HG03575 (cell line): ENCODE results near the gene CEP85.
A peak's percentile ranks its signal among the peaks of the same experiment; 100 is the strongest.
"Not testable (repeated sequence)": the region's sequence is repeated elsewhere in the genome, so short reads cannot be mapped to it uniquely, and the experiment has no call there.

ENCODE experiments used
- ATAC-seq: cut with Tn5 transposase; IDR thresholded peaks from one replicate; pipeline ENCODE4 v1.9.1; 2021; ENCODE audit not compliant: unreplicated experiment, insufficient number of reproducible peaks, low FRiP score; ENCODE audit errors: extremely low read depth

Gene CEP85

DNA sequence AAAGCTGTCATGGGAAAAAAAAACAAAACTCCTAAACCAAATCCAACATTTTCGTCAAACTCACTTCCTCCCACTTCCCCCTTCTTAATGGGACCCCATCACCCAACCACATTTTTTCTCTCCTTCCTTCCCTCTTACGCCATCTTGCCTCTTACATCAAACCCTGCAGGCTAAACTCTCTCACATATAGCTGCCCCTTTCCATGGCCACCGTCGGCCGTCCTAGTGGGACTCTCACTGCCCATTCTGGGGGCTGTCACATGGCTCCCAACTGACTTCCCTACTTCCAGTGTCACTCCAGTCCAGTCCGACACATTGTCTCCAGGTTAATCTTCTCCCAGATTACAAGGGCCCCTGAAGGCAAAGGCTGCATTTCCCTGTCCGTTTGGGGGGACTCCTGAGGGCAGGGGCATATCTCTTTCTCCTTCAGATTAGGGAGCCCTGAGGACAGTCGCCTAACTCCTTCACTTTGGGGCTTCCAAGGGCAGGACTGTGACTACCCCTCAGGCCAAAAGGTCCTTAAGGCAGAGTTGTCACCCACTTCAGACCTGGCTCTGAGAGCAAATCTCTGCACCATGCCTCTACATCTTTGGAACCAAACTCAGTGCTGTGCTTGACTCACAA lies 71.8 kb downstream of the CEP85 start:
- ATAC-seq = peak; percentile 11

DNA sequence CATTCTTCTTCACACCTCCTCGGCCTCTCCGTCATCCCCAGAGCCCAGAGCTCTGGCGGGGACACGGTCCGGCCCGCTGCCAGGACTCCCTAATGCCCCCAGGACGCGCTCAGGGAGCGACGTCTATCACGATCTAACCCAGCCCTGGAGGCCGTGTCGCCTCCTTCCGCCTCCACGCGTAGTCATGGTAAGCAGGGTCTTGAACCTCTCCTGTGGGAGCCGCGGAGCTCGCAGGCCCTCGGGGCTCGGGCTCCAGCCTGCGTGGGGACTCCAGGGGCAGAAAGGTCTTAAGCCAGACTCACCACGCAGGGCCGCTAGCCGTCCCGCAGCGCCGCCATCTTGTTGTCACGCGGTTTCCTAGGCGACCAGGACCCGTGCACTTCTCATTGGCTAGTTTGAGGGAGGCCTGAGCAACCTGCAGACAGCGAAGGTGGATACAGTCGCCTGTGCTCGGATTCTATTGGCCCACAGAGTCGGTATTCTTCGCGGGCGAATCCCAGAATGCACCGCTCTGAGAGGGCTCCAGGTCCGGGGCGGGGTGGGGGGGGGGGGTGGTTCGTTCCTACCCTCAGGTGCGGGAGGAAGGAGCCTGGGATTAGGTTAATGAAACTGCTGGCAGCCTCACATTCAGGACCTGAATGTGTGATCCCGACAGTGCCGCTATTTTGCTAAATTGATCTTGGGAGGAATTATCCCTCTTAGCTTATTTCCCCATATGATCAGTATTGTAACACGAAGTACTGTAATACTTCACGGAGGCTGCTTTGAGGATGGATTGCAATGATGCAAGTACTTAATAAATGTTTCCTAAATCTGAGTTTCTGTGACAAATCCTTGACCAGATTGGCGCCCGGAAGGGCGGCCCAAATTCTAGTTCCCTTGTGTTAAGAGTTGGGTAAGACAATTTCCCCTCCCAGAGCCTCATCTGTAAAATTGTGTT lies 72.6 kb downstream of the CEP85 start, which contains the start of gene UBXN11:
TSS of gene UBXN11 (minus strand) at position 347 of the 940 bp plus-strand sequence. CDS start 3,753 bp downstream, outside the sequence.
- ATAC-seq = peak; percentile 56

DNA sequence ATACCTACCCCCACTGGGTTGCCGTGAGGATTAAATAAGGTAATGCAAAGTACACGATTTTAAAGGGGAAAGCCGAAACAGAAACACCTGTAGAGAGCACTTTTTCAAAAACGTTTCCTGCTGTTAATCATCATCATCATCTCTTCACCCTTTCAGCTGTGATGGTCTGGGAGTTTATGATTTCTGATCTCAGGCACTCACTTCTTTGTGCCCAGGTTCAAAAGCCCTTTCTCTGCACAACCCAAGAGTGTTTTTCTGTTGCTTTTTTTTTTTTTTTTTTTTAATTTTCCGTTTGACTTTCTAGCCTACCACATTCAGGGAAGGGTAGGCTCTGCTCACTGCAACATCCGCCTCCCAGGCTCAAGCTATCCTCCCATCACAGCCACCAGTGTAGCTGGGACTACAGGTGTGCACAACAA lies 73.4 kb downstream of the CEP85 start:
- no peak for ATAC-seq

DNA sequence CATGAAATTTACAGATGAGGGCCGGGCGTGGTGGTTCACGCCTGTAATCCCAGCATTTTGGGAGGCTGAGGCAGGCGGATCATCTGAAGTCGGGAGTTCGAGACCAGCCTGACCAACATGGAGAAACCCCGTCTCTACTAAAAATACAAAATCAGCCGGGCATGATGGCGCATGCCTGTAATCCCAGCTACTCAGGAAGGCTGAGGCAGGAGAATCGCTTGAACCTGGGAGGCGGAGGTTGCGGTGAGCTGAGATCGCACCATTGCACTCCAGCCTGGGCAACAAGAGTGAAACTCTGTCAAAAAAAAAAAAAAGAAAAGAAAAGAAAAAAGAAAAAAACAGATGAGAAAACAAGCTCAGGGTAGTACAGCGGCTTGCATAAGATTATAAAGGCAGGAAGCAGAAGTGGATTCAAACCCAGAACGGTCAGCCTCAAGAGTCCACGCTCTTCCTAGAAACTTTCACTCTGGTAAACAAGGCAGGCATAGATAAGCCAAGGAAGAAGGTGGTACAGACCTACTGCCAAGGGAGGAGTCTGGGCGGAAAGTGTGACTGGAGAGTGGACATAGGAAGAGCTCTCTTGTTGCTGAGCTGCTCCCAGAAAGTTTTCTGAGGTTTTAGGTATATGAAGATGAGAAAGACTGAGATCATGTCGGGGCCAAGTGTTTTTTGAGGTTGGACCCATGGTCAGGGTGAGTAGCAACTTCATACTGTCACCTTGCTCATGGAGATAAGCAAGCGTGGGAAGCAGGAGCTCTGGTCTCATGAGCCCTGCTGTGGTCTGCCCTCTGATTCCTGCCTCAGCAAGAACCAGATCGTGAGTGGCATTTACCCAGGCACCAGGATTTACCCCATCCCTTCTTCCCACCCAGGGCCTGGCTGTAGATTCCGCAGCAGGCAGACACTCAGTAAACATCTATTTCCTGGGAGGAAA lies 74.2 kb downstream of the CEP85 start:
- ATAC-seq = not testable (repeated sequence)

DNA sequence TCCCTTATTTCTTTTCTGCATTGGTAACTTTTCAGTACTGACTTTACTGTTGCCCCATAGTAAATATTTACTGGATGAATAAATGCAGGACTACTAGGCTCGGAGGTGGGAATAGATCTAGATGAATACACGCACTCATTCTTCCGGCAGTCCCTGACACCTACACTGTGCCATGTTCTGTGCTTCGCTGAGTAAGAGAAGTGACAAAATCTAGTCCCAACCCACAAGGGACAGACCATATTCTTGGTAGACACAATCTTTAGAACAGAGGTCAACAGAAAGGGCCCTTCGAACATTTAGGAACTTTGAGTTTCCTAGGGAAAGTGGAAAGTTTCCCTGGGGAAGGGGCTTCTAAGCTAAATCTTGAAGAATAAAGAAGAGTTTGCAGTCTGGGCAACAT lies 80.5 kb downstream of the CEP85 start:
- no peak for ATAC-seq

- no peak for ATAC-seq
These were observed 82.2 kb downstream of the CEP85 start for GRCh38 chr1:26315874-26316850.

- no peak for ATAC-seq
These were observed 83.1 kb downstream of the CEP85 start for GRCh38 chr1:26317146-26317545.

GRCh38 chr1:26317612-26318337 lies 83.8 kb downstream of the CEP85 start, which contains the start of gene CD52:
TSS of gene CD52 (plus strand) at chr1:26317958. CDS start at chr1:26318018, 60 bp downstream.
- ATAC-seq = no peak

DNA sequence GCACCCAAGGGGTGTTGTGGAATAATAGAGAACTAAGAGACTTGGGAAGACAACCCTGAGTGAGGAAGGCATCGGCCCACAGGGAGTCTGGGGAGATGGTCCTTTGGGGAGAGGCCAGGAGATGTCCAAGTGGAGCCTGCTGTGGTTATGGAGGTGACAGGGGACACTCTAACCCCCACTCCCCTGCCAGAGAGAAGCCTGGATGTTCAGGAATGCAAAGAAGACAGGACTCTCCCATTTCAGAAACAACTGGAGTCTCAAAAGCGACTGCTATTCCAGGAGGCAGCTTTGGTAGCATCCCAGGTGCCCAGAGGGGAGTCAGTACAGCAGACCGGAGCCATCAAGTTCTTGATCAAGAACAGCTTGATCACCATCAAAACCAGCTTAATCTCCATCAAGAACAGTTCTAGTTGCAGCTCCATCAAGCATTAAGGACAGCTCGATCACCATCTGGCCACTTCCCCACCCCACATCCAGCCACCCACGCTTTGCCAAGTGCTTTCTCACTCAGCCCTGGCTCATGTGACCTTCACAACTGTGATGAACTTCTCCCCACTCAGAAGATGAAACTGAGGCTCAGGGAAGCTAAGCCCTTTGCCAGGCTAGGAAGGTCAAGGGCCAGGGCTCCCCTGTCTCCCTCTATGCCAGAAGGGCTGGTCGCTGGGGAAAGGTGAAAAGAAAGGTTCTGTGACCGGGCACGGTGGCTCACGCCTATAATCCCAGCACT lies 84.5 kb downstream of the CEP85 start:
- ATAC-seq = no peak

- no peak for ATAC-seq
These were observed 86.9 kb downstream of the CEP85 start for GRCh38 chr1:26320896-26321295.

DNA sequence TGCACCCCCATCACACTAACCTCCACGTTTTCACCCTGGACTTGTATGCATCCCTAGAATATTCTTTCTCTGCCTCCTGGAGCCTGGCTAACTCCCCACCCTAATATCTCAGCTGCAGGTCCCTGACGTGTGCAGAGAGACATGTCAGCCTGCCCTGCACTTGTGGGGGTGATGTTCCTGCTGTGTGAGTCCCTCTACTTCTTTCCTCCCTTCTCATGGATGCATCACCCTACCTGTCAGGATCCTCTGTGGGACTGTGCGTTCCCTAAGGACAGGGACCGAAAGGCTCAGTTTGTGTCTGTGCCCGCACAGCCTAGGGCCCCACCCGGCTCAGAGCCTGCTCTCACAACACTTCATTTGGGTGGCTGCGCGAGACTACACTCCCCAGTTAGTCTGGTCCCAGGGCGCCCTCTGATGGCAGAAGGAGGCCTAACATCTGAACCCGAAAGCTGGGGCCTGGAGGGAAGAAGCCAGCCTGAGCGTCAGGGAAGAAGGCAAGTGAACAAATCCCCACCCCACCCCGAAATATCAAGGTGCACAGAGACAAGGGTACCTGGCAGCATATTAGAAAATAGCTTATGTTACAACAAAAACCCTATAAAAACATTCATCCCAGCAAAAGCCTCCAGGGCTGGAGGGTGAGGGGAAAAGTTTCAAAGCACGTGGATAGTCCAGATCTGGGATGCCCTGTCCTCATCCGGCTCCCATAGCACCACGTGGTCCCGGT lies 87.5 kb downstream of the CEP85 start:
- ATAC-seq = no peak

GRCh38 chr1:26322042-26322331 lies 88.0 kb downstream of the CEP85 start:
- no peak for ATAC-seq

- no peak for ATAC-seq
These were observed 89.4 kb downstream of the CEP85 start for GRCh38 chr1:26323382-26323781.

DNA sequence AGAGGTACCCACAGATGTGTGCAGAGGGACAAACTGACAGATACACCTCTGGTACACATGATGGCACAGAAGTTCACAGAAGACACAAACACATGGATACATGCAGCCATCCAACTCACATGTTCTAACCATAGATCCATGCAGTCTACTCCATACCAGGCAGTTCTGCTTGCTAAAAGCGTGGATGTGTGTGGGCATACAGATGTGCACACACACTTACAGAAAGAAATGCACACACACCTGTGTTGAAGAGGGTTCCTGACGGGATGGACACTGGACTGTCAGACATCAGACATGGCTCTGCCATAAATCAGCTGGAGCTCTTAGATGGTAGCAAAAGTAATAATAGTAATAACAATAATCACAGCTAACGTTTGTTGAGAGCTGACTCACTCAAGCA lies 90.5 kb downstream of the CEP85 start:
- ATAC-seq = no peak

GRCh38 chr1:26327956-26328362 lies 94.0 kb downstream of the CEP85 start:
- ATAC-seq = no peak
